Measurements from ENCODE around the gene TEAD1. TPM values are rescaled to one million over a fixed set of nuclear protein-coding genes. Genes with fewer than 3 reads are reported as not detected.

Gene TEAD1
- total RNA-seq, 6 experiments from 2014 or later, result 28.3 to 41.5 (median 32.2) TPM

- no peak for TF ChIP-seq CTCF (IDR thresholded peaks at IDR 0.05)
- TF ChIP-seq POLR2A (IDR thresholded peaks at IDR 0.05), result no peak
- 71% methylated on average over 3 of the region's 4 CpGs for WGBS (ENCODE audit: insufficient coverage, low coverage, low lambda C conversion rate, missing lambda C conversion rate)
- Histone ChIP-seq H3K4me3 (no peak overlapping the region), H3K27me3 (no peaks in the 10 kb centered on the region), H3K36me3 (no peaks in the 10 kb centered on the region), H3K27ac (no peak overlapping the region), H3K4me1 (peaks cover 0 to 29% (median 15%) of the 10 kb centered on the region in 4 donors), H3K9me3 (no peaks in the 10 kb centered on the region)
- intact Hi-C loops (cut with DNase I), result no loop called here
- ATAC-seq (no peak), DNase-seq (no peak)
These were observed 124.4 kb downstream of the TEAD1 start for GRCh38 chr11:12798609-12799011.

- no peak for TF ChIP-seq POLR2A (IDR thresholded peaks at IDR 0.05)
- TF ChIP-seq CTCF (IDR thresholded peaks at IDR 0.05), result no peak
- H3K4me3 ChIP-seq, result no peak overlapping the region
- no peaks in the 10 kb centered on the region for H3K9me3 ChIP-seq
- ATAC-seq (no peak), DNase-seq (no peak)
- H3K36me3 ChIP-seq, result no peaks in the 10 kb centered on the region
- WGBS (ENCODE audit: insufficient coverage, low coverage, low lambda C conversion rate, missing lambda C conversion rate), result 42% methylated on average over 4 of the region's 4 CpGs
- no peaks in the 10 kb centered on the region for H3K27me3 ChIP-seq
- intact Hi-C loops (cut with DNase I), result no loop called here
- H3K27ac ChIP-seq, result no peak overlapping the region
- peaks cover 0 to 31% (median 15%) of the 10 kb centered on the region in 4 donors for H3K4me1 ChIP-seq
These were observed 125.2 kb downstream of the TEAD1 start for GRCh38 chr11:12799334-12799835.

- intact Hi-C loops (cut with DNase I), result no loop called here
- DNase-seq, result no peak
- ATAC-seq, result peak; percentile 37 to 72 (median 38)
- H3K27ac ChIP-seq, result no peak overlapping the region
- no peaks in the 10 kb centered on the region for H3K36me3 ChIP-seq
- peaks cover 0 to 31% (median 15%) of the 10 kb centered on the region in 4 donors for H3K4me1 ChIP-seq
- H3K9me3 ChIP-seq, result no peaks in the 10 kb centered on the region
- no peak overlapping the region for H3K4me3 ChIP-seq
- no peaks in the 10 kb centered on the region for H3K27me3 ChIP-seq
- TF ChIP-seq CTCF (IDR thresholded peaks at IDR 0.05), result no peak
- TF ChIP-seq POLR2A (IDR thresholded peaks at IDR 0.05), result no peak
- WGBS (ENCODE audit: insufficient coverage, low coverage, low lambda C conversion rate, missing lambda C conversion rate), result 24% methylated on average over 7 of the region's 8 CpGs
These were observed 125.9 kb downstream of the TEAD1 start for GRCh38 chr11:12800032-12800671.

GRCh38 chr11:12800871-12801270 is 126.7 kb downstream of the TEAD1 start:
- H3K27me3 ChIP-seq, result no peaks in the 10 kb centered on the region
- ATAC-seq (no peak), DNase-seq (no peak)
- no peak overlapping the region for H3K27ac ChIP-seq
- peaks cover 0 to 31% (median 15%) of the 10 kb centered on the region in 4 donors for H3K4me1 ChIP-seq
- intact Hi-C loops (cut with DNase I), result no loop called here
- no peaks in the 10 kb centered on the region for H3K9me3 ChIP-seq
- TF ChIP-seq POLR2A (IDR thresholded peaks at IDR 0.05), result no peak
- TF ChIP-seq CTCF (IDR thresholded peaks at IDR 0.05), result no peak
- no peak overlapping the region for H3K4me3 ChIP-seq
- WGBS (ENCODE audit: insufficient coverage, low coverage, low lambda C conversion rate, missing lambda C conversion rate), result 50% methylated on average over 2 of the region's 2 CpGs
- H3K36me3 ChIP-seq, result no peaks in the 10 kb centered on the region
